ENCODE data around the gene ALOX5AP.

ALOX5AP gene

DNA sequence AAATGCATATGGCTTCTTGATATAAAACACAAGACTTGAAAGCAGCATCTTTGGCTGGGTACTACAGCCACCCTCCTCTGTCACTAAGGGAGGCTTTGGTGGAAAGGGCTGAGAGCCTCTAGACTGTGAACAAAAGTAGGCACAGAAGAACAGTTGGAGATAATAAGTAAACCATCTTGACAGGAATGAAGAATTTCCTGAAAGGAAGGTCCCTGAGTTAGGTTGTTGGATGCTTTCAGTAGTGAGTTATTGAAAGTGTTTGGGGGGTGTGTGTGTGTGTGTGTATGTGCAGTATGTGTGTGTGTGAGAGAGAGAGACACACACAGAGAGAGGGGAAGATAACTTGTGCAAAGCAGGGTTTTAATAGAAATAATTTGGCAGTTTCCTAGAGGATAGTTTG, 38.2 kb downstream of the ALOX5AP start:
- no peak for DNase-seq

DNA sequence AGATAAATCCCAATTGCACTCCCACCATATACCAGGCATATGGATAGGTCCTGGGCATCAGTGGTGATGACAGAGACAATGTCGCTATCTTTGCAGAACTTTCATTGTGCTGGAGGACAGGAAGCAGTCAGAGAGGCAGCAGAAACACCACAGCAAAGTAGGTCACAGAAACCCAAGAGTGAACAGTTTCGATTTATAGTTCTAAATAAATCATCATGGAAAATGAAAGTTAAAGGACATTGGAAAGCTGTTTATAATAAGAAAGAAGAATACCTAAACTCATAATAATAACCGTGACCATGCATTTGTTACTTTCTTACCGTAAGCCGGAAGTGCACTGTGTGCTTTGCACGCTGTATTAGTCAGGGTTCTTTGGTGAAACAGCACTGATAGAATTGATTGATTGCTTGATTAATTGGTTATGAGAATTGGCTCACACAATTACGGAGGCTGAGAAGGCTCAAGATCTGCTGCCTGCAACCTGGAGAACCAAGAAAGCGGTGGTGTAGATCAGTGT, 38.9 kb downstream of the ALOX5AP start:
- DNase-seq = no peak

DNA sequence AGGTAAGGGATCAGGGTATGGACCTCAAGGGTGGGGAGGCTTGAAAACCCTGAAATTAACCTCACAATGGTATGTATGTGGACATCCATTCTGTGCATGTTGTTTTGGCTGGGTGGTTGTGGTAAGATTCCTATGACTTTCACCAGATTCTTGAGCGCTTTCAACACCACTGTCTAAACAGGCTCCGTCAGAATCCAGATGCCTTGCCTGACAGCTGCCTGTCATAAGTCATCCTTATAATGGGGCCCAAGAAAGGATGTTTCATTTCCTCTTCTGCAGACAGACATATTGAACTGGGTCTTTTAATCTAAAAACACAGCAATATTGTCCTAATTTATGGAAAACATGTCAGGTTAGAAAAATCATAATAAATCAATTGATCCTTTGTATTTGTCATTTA, 41.3 kb downstream of the ALOX5AP start:
- no peak for DNase-seq

DNA sequence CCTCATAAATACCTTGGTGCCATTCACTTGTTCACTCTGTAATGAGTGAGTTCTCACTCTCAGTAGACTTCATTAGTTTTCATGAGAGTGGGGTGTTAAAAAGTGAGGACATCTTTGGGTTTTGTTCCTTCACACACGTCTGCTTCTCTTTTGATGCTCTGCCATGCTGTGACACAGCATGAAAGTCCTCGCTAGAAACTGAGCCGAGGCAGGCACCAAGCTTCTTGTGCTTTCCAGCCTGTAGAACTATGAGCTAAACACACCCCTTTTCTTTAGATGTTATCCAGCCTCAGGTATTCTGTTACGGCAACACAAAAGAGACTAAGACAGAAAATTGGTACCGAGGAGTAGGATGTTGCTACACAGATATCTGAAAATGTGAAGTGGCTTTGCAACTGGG, 43.7 kb downstream of the ALOX5AP start:
- DNase-seq = no peak

DNA sequence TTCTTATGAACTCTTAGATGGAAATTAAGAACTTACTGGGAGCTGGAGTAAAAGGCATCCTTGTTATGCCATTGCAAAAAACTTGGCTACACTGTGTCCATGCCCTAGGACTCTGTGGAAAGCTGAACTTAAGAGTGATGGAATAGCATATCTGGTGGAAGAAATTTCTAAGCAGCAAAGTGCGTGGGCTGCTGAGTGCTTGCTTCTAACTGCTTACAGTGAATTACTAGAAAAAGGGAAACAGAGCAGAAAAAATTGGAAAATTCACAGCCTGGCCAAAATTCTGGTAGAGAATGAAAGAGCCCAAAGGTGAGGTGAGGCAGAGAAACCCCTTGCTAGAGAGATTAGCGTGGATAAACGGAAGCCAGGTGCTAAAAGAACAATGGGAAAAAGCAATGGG, 44.3 kb downstream of the ALOX5AP start:
- DNase-seq = no peak

DNA sequence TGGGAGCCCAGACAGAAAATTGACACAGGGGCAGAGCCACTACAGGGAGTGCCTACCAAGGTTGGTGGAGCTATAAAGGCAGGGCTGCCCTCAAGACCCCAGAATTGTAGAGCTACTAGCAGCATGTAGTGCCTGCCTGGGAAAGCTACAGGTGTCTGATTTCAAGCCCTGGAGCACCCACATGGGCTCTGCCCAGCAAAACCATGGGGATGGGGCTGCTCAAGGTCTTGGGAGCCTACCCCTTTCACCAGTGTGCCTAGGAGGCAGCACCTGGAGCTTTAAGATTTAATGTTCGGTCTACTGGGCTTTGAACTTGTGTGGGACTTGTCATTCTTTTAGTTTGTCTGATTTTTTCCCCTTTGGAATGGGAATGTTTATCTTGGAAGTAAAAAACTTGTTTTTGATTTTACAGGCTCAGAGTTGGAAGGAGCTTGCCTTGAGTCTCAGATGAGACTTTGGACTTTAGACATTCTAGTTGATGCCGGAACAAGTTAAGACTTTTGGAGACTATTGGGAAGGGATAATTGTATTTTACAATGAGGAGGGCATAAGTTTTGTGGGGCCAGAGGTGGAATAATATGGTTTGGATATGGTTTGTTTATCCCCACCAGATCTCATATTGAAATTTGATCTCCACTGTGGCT, 45.1 kb downstream of the ALOX5AP start:
- no peak for DNase-seq

DNA sequence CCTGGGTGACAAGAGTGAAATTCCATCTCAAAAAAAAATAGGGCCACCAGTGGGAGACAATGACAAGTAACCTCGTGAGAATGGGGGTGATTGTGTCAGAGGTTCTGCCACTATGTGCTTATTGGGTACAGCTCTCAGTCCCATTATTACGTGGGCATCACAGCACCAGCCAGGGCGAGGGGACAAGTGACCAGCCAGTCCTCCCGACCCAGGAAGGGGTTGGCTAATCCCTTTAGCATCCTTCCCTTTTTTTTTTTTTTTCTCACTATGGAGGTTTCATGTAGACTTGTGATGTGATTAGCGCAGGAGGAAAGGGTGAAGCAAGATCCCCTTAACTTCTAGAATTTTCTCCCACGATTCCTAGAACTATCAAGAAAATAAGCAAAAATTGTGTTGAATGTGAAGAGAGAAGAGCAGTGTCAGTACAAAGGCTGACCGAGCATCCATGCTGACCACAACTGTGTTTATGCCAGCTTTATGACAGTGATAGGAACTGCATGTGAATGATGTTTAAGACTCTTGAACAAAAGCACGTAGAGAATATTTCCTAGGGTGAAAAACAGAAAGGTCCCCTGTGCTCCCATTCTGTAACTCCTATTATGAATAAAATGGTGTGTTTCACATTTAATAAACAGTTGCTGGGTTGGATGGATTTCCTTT, 50.0 kb downstream of the ALOX5AP start:
- DNase-seq = no peak

DNA sequence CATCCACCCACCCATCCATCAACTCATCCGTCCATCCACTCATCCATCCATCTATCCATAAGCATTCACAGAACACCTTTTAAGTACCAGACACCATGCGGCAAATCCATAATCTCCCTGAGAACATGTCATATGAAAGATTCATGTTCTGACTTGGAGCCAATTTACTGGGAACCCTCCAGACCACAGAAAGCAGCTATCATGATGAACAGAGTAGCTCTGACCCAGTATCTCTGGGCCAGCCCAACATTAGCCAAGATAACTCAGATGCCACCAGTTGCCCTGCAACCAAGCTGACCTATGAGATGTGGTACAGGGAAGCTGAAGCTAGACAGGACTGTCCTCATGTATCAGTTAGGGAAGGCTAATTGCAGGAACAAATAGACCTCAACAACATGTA, 51.3 kb downstream of the ALOX5AP start:
- DNase-seq = no peak

DNA sequence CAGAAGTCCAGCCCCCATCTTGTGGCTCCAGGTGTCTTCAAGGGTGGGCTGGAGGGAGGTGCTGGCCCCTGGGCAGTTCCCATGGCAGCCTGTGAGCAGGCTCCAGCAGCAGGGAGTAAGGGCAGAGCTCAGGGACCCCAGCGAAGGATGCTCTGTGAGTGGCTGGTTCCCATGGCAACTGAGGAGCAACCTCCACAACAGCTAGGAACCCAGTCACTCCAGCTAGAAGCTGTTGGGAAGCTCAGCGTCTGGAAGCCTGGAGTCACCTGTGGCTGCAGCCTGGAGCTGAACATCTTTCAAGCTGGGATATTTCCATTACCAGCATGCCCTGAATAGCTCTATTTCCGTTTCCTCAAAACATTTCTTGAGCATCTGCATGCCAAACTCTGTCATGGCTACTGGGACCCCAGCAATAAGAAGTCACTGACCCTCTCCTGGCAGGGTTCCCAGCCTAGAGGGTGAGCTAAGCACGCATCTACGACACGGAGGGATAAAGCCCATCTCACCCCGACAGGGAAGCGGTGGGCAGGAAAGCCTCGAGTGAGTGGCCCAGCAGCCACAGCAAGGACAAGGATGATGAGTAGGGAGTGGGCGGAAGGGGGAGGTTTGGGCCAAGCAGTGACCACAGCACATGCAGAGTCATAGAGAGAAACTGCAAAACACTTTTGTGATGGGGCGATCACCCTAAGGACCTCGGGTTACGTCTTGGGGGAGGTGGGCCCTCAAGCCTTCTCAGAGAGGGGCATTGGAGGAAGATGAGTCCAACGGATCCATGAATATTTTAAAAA, 52.6 kb downstream of the ALOX5AP start:
- DNase-seq = no peak

DNA sequence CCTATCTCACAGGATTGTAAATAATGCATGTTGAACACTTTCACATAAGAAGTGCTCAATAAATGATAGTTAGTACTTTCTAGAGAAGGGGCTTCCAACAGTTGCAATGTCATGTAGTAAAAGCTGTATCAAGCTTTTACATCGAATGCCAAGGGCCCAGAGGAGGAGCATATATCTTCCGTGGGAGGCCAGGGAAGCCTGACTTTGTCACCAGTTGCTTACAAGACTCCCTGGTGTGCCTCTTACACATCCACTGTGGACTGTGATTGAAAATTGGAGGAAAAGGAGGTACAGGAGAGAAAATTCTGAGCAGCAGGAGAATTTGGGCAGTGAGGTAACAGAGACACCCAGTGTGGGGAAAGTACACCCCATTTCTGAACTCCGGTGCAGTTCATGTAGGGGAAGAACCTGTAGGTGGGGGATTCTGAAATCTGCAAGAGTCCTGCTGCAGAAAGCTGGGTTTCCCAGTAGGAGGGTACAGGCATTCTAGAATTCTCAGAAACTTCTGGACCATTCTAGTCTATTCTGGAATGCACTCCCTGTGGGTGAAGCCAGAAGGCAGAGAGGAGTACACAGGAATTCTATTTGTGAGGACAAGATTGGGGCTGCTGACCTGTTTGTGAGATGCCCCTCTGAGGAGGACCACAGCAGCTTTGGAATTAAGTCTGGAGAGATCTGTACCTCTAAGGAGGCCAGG, 54.0 kb downstream of the ALOX5AP start:
- no peak for DNase-seq

DNA sequence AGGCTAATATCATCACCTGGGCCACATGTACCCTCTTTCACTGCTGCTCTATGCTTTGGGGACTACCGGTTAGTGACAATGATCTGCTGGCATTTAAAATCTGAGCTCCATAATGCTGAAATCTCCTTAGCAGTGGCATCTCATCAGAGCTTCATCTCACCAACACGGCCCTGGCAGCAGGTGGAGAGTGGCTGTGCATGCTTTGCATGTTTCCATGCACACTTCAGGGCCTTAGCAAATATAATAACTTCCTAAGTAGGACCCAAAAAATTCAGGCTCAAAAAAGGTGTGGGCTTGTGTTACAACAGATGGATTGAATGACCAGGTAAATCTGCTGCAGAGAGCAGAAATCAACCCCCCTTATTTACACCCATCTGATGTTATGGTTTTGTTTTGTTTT, 55.2 kb downstream of the ALOX5AP start:
- no peak for DNase-seq

DNA sequence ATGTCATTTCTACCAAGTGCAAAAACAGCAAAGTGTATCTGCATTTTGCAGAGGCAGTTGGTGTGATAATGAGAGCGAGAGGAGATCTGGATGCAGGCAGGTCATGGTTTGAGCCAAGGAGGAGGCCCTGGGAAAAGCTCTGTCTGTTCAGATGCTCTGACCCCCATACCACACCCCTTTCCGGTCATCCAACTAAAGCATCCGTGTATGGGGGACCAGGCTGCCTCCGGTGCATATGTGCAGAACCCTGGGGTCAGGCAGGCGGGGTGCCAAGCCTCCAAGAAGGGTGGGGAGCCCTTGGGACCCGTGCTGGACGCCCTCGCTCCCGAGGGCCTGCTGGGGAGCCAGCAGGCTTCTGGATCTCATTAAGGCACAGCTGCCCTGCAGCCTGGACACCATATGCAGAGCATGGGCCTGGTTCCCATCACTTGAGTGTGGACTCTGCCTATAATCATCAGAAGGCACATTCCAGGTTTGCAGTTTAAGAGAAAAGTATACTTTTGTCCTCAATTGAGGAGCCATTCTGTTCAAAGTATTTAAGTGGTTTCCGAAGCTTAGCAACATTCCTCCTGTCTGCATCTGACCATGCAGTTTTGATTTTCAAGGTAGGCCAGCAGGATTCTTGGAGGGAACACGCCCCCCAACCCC, 56.1 kb downstream of the ALOX5AP start:
- DNase-seq = peak; percentile 74

DNA sequence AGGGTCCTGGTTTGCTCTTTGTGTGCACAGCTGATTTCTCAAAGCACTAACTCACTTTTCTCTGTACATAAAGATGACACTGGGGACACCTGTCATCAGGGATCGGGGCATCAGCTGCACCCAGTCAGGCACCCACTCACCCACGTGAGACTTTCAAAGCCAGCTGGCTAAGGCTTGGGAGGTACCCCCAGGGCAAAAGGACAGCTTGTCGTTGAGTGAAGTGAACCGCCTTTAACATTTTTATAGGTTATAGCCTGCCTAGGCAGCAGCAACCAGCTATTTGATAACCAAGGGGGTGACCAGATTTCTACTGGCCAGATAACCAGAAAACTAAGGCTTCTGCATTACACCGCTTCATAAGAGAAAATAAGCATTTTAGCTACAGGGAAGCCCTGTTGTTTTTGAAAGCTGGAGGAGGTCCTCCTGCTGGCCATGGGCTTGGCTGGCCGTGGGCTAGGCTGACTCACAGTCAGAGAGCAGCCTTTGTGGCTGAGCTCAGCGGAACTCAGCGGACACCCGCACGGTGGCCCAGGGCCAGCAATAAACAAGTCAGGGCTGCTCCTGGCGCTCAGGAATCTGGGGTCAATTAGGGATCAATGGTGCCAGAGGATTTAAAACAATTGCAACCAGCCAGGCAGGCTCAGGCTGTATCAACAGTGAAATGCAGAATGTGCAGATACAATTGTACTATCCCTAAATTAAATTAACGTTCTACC, 57.1 kb downstream of the ALOX5AP start:
- DNase-seq = peak; percentile 82

DNA sequence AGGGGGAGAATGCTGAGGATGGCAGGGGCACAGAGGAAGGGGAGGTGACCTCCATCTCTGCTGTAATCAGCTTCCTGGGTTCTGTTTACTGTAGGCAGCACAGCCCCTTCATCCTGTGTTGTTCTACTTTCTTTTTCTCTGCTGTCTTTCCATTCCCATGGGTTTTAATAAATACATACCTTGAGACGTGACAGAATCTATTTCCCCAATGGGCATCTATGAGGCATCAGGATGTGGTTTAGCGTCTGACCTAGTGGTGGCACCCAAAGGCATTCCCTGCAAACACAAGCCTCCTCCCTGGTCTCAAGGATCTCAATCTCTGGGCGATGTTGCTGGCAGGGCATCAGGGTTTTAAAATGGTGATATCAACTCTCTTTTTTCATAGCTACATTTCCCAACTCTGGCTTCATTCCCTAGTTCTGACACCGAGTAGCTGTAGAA, 60.8 kb downstream of the ALOX5AP start:
- no peak for DNase-seq

DNA sequence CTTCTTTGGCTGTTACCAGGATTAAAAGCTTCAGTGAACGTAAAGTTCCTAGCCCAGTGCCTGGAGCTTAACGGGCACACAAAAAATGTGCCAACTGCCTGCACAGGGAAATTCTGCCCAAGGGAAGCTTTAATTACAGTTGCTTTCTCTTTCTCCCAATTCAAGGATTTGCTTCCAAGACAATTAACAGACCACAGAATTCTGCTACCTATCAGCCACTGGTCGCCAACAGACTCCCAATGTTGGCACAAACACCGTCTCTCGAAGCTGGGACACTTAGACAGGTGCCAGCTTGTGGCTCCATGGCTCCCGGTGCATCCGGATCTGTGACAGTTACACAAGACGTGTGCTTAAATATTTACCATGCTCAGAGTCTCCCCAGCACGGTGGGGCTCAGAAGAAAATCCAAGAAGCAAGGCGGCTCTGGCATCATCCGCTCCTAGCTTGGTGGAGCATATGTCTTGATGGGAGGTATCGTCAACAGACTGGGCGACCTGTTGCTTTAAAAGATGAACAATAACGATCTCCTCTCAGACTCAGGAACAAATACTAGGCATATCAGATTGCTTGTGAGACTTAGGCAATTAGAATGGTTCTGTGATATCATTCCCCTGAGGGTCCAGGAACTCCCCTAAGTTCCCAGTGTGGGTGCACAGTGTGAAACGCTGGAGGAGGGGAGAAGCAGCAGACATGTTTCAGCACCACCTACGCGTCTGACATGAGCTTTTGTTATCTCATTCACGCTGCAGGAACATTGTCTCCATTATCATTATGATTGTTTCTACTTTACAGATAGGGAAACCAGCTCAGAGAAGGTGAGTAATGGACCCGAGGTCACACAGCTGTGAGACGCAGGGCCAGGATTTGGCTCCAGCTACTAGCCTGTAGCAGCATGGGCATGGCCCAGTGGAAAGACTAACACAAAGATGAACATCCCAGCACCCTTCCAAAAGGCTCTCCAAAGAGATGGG, 61.6 kb downstream of the ALOX5AP start:
- no peak for DNase-seq

DNA sequence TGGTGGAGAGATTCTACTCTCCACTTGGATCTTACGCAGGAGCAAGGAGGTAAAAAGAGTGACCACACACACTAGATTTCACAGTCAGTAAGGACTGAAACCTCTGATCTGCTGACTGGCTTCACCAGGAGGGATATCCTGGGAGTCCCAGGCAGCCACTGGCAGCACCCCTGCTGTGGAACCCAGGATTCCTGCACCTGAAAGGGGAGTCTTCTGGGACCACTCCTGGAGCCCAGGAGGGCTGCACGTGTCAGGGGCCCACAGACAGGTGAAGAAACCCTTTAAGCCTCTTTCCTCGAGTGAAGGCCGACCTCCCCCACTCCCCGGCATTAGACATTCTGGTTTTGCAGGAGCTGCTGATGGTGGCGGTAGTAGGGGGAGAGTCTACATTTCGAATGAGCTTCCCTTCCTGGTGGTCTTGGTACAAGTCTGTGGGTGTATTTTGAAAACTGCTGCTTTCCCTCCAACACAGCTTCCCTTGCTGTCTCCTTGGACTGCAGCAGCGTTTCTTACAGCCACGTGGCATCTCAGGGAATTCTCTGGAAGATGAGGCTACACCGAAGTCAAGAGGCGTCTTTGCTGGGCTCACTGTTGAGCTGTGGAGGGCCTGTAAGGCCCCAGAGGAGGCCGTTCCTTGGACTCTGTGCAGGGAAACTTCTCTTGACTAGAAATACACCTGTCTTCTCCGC, 62.6 kb downstream of the ALOX5AP start:
- DNase-seq = no peak

DNA sequence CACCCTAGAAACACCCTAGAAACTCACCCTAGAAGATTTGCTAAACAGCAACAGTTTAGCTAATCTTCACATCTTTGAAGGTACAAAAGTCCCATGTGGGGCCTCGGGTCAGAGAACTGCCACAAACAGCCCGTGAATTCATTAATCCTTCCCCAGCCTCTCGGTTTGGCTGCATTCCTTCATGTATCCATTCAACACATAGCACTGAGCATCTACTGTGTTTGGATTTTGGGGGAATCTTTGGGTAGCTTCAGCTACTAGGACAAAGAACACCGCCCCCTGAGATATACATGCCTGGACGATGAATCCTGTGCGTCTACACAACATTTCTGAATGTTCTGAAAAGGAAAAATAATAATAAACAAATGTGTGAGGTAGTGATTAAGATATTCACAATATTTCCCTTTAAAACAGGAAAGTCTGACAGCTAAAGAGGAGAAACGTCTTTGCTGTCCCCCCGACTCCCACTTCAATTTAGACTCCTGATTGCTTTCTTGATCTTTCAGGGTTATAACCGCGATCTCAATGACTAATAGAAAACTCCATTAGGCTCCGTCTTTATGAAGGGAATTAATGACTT, 63.5 kb downstream of the ALOX5AP start:
- DNase-seq = no peak

DNA sequence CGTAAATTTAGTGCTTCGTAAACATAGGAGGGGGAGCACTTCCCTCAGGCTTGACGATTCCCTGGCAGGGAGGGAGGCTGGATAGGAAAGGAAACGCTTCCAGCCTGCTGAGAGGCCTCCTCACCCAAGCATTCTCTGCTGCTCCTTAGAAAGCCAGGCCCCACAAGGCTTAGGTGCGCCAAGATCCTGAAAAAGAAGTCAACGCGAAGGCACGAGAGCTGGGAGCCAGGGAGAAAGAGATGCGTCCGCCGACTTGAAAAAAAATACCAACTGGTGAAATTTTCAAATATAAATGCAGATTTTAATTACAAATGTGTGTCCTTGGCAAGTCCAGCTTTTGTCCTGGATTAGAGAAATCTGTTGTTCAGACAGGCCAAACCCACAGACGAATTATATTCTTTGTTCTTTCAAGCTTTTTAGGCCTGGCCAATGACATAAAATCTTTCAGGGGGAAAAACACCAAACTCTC, 64.0 kb downstream of the ALOX5AP start:
- DNase-seq = peak; percentile 55

DNA sequence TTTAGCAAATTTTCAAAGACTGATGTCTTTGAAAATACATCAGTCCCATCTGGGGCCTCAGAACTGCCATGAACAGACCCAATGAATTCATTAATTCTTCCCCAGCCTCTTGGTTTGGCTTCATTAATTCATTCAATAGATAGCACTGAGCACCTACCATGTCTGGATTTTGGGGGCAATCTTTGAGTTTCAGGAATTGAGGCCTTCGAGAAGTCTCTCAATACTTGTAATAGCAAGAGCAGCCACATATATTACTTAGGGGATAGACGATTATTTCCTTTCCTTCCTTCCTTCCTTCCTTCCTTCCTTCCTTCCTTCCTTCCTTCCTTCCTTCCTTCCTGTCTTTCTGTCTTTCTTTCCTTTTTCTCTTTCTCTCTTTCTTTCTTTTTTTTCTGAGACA, 64.8 kb downstream of the ALOX5AP start:
- DNase-seq = no peak

DNA sequence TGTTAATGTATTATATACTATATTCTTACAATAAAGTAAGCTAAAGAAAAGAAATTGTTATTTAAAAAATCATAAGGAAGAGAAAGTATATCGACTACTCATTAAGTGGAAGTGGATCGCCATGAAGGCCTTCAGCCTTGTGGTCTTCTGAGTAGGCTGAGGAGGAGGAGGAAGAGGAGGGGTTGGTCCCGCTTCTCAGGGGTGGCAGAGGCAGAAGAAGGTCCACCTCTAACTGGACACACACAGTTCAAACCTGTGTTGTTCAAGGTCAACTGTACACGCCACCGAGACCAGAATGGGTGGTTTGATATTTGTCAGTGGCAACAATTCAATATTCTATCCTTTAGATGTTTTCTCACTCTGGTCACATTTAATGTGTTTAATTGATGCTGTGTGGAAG, 67.2 kb downstream of the ALOX5AP start:
- no peak for DNase-seq

All from right hindlimb (tissue), 1 donor.